Stimulated activated CD8-positive, alpha-beta memory T cell treated with anti-CD3 and anti-CD28 coated beads, Interleukin-15, amount 100 ng/mL, for 4 hours (primary cell): ENCODE data around the gene KRTAP5-10.
A peak's percentile ranks its signal among the peaks of the same experiment; 100 is the strongest.
"Not testable (repeated sequence)": the region's sequence is repeated elsewhere in the genome, so short reads cannot be mapped to it uniquely, and the experiment has no call there.

Experiments used
- DNase-seq, 2 donors: peaks; one replicate each; pipeline ENCODE4 v3.0.0-alpha.2; 2020; ENCODE audit warnings: low read depth in 2 of 2

KRTAP5-10 gene

GRCh38 chr11:71572811-71573210, 7.4 kb downstream of the KRTAP5-10 start:
- no peak for DNase-seq

DNA sequence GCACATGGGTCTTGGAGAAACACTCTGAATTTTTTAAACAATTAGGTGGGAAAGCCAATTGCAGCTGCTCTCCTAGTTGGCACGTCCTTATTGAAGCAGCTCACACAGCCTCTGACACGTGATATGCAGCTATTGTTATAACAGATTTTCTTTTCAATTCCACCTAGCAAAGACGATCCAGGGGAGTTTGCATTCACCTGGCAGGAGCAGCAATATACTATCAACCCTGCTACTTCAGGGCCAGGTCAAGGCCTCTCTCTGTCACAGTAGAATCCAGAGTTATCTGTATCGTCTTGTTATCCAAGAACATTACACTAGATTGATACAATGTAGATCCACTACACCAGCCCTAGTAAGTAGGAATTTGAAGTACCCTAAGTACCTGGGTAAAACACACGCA, 9.1 kb downstream of the KRTAP5-10 start:
- no peak for DNase-seq

- no peak for DNase-seq
Measured at GRCh38 chr11:71575723-71576424, 10.5 kb downstream of the KRTAP5-10 start.

- not testable (repeated sequence) for DNase-seq
Measured at GRCh38 chr11:71576688-71577465, 11.5 kb downstream of the KRTAP5-10 start.

- no peak for DNase-seq
Measured at GRCh38 chr11:71577469-71578004, 12.2 kb downstream of the KRTAP5-10 start.

- DNase-seq, result not testable (repeated sequence)
Measured at GRCh38 chr11:71579513-71579912, 14.2 kb downstream of the KRTAP5-10 start.

- no peak for DNase-seq
Measured at GRCh38 chr11:71580057-71581003, 15.0 kb downstream of the KRTAP5-10 start.

GRCh38 chr11:71581826-71582225, 16.5 kb downstream of the KRTAP5-10 start:
- DNase-seq, result no peak

GRCh38 chr11:71582309-71582895, 17.0 kb downstream of the KRTAP5-10 start, which contains the start of gene KRTAP5-11:
Gene KRTAP5-11 (minus strand): TSS chr11:71582875. CDS start chr11:71582837, 38 bp downstream.
- no peak for DNase-seq

- DNase-seq, result not testable (repeated sequence)
Measured at GRCh38 chr11:71582969-71583368, 17.6 kb downstream of the KRTAP5-10 start.

DNA sequence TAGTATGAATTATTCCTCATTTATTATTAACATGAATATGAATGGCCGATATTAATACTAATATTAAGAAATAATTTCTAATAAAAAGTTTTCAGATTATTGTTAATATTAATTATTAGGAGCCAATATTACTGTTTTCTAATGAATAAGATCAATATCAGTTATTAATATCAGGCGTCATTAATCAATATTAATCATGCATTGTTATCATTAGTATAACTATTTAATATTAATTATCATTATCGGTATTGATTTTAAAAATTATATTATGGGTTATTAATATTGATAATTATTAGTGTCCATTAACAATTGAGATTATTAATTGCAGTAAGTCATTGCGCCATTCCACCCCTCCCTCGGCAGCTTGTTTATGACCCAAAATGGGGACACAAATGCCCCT, 20.3 kb downstream of the KRTAP5-10 start:
- not testable (repeated sequence) for DNase-seq

- DNase-seq, result not testable (repeated sequence)
Measured at GRCh38 chr11:71588314-71588713, 23.0 kb downstream of the KRTAP5-10 start.

- peak in 1 of 2 donors; percentile 19 for DNase-seq
Measured at GRCh38 chr11:71588822-71589545, 23.6 kb downstream of the KRTAP5-10 start.

DNA sequence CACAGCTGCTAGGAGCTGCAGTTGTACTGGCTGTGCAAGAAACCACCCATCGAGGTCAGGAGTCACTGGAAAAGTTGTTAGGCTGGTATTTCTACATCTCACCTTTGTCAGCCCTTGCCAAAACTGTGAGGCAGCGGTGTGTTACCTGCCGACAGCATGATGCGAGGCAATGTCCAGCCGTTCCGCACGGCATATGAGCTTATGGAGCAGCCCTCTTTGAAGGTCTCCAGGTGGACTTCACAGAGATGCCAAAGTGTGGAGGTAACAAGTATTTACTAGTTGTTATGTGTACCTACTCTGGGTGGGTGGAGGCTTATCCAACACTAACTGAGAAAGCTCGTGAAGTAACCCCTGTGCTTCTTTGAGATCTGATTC, 24.2 kb downstream of the KRTAP5-10 start:
- not testable (repeated sequence) for DNase-seq

DNA sequence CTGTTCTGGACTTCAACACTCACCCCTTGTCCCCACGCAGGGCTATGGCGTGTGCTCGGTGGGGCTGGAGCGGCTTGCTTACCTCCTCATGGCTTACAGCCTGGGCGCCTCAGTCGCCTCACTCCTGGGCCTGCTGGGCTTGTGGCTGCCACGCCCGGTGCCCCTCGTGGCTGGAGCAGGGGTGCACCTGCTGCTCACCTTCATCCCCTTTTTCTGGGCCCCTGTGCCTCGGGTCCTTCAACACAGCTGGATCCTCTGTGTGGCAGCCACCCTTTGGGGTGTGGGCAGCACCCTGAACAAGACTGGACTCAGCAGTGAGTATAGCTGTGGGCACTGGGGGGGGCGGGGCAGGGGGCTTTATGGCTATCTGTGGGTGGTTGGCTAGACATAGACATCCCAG, 37.9 kb downstream of the KRTAP5-10 start:
- DNase-seq, result not testable (repeated sequence)

GRCh38 chr11:71604798-71605488, 39.6 kb downstream of the KRTAP5-10 start:
- not testable (repeated sequence) for DNase-seq

DNA sequence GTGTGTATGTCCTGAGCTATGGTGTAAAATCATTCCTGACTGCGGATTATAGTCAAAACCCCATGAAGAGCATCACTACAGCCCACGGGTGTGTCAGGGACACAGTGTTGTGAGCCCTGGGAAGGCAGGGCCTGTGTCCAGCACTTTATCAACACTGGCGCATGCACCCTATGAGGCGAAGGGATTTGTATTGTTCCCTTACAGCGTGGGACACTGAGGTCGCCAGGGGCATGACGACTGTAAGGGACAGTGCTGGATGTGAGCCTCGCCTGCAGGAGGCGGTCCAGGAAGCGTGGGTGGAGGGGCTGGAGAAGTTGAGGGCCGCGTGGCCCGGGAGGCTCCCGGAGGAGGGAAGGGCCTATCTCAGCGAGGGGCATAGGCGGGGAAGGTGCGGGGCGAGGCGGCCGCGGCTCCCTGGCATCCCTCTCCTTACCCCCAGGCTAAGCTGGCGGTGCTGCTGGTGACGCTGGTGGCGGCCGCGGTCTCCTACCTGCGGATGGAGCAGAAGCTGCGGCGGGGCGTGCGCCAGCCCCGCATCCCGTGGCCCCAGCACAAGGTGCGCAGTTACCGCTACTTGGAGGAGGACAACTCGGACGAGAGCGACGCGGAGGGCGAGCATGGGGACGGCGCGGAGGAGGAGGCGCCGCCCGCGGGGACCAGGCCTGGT, 41.6 kb downstream of the KRTAP5-10 start:
- not testable (repeated sequence) for DNase-seq

DNA sequence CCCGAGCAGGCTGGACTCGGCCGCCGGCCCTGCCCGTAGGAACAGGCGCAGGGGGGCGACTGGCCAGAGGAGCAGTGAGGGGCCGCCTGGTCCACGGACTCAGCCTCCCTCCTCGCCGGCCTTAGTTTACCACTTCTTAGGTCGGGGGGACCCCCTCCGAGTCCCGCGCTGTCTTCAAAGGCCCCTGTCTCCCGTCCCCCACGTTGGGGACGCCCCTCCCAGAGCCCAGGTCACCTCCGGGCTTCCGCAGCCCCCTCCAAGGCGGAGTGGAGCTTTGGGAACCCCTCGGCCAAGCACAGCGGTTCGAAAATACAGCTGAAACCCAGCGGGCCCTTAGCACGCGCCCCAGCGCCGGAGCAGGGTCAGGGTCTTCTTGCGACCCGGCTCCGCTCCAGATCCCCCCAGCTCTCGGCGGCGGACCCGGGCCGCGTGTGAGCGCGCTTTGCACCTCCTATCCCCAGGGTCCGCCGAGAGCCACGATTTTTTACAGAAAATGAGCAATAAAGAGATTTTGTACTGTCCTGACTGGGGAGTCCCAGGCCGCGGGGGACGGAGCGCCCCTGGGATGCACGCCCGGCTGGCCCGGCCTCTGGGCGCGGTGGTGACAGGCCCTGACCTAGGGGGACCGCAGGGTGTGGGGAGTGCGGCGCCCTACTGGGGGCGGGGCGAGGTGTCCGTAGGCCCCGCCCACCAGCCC, 42.3 kb downstream of the KRTAP5-10 start:
- DNase-seq, result not testable (repeated sequence)

- not testable (repeated sequence) for DNase-seq
Measured at GRCh38 chr11:71608272-71608671, 42.9 kb downstream of the KRTAP5-10 start.
